Measurements from ENCODE around the gene PRSS2.

Gene PRSS2

DNA sequence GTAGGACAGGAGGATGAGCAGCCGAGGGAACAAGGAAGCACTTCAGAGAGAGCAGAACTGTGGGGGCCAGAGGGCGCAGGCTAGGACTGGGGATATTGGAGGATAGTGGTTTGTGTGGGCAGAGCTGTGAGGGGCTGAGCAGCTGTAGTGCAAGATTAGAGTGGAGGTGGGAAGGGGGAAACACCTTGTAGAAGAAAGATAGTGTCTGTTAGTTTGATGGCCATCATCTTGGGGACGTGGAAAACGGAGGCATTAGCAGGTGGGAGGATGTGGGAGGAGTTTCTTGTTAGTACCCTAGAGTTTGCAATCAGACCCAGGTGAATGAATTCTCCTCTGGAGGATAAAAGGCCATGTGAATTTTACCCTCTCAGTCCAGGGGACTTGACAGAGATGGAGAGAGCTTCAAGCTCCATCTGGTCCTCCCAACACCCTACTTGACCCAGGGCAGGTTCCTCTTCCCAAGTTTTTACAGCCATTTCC lies 34.0 kb downstream of the PRSS2 start:
- DNase-seq: no peak

- DNase-seq: no peak
These were observed 34.7 kb downstream of the PRSS2 start for GRCh38 chr7:142805350-142806021.

GRCh38 chr7:142806022-142806356 lies 35.2 kb downstream of the PRSS2 start:
- DNase-seq: no peak

GRCh38 chr7:142806957-142807356 lies 36.2 kb downstream of the PRSS2 start:
- DNase-seq: no peak

DNA sequence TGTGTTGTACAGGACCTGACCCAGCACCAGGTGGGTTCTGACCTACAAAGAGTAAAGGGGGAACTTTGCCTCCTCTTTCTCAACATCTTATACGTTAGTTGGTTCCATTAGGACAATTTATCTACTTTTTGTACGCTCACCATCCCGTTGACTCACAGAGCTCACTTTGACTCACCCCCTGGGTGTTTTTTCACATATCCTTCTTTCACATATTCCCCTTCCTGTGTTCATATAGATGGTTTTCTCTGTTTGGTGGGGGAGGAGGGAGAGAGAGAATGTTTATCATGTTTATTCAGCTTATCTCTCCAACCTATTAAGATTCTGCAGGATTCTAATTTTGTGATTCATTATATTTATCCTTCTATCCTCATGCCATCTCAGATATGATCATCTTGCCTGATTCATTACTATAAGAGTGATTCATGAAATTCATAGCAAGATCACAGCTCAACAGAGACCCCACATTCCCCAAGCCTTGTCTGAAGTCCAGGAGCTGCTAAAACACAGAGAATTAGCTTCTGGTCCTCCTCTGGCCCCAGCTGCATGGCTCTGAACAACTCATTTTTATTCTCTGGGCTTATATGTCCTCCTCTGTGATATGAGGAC lies 37.2 kb downstream of the PRSS2 start:
- no peak for DNase-seq

- no peak for DNase-seq
These were observed 37.7 kb downstream of the PRSS2 start for GRCh38 chr7:142808461-142808801.

DNA sequence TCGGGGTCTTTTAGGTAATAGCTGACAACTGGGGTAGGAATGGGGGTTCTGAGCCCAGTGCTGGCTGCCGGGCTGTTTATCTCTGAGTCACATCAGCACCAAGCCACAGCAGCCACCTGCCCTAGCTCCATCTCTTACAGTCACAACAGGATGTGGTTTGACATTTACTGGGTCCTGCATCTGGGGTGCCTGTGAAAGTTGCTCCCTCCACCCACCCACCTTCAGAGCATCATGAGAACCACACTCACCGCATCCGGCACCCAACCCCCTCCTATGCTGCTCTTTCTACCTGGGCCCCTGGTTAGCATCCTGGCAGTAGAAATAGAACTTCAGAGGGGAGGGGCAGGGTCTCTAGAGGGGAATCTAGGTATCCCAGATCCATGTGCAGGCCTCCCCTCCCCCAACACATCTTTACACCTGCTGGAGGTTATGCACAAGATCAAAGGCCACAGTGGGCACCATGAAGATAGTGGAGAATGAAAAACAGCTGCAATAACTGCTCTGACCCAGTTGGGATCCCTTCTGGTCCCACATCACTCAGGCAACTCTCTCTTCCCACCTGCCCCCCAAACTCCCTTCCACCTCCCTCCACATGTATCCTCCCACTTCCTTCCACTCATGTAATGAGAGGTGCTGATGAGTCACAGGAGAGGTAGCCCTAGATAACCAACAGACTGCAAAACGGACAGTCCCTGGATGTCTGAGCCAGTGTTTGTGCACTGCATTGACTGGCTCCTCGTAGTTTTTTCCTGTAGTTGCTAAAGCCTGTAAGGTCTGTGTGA lies 38.2 kb downstream of the PRSS2 start:
- no peak for DNase-seq

DNA sequence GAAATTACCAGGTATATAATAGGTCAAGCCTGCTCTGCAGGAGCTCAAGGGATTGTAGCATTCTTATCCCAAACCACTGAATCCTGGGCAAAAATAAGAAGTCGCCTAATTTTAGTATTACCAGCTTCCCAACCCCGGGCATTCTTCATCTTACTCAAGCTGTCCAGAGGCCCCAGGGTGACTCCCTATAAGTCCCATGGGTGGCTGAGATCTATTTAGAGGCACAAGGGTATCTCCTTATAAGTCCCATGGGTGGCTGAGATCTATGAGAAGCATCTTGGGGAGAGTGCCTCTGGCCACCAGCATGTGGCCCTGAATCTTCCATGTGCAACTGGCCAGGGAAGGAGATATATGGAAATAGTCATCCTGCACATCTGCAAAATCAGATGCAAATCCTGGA lies 38.9 kb downstream of the PRSS2 start:
- no peak for DNase-seq

DNA sequence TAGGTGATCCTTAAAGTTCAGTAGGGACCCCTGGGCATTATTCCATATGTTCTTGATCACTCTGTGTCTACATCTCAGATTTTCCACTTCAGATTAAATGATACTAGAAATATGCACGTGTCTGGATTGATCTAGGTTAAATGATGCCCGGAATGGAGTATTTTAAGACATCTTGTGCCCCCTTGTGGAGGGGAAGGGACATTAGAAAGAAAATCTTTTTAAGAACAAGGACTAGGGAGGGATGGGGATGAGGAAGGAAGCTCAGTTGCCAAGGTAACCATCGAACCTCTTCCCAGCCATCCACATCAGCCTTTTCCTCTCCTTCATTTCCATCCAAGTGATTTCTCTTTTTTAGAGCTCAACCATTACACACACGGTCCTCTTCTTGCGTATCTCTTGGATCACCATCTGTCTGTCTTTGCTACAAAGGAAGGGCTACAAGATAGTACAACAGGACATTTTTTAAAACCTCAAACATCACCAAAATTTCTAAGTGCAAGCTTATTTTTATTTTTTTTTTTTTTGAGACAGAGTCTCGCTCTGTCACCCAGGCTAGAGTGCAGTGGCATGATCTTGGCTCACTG lies 40.5 kb downstream of the PRSS2 start:
- peak; percentile 77 for DNase-seq

DNA sequence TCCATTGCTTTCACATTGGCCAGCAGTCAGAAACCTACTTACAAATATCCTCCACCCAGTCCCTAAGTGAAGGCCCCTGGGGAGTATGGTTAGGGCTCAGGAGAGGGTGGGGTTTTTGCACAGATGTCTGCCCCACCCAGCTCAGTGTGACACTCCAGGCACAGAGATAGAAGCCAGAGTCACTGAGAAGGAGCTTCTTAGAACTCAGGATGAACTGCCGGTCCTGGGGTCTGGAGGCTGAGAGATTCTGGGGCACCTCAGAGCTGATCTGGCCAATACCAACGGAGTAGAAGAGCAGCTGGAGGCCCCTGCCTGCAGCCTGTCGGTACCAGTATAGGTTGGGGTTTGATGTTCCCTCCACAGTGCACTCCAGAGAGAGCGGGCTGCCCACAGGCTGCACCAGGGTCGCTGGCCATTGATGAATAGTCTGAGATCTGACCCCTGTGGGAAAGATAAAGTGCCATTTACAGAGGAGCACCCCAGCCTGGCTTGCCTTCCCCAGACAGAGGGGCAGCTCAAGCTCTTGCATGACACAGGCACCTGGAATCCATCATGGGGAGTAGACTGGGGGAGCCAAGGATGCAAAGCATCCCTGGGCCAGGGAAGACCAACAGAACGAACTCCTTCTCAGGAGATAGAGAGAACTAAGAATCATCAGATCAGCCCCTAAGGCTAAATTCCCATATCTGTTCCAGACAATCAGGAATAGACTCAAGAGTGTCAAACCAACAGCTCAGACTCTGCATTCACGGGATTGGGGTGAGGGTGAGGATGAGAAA lies 41.9 kb downstream of the PRSS2 start:
- DNase-seq: no peak

- no peak for DNase-seq
These were observed 42.5 kb downstream of the PRSS2 start for GRCh38 chr7:142813226-142813625.

DNA sequence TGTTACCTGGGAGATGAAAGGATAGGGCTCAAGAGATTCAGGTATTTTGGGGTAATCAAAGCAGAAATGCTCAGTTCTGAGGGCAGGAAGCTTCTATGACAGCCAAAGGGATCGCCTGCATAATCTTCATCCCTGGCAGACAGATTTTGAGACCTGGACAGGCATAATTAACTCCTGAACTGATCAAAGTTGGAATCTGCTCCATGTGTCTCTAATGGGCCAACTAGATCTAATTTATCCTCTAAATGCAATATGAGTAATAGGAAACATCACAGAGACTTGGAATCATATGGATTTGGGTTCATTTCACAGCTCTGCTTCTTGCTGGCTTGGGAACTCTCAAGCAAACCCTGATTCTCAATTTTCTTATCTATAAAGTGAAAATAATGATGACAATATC lies 42.9 kb downstream of the PRSS2 start:
- no peak for DNase-seq

- DNase-seq: no peak
These were observed 43.7 kb downstream of the PRSS2 start for GRCh38 chr7:142814451-142814850.

- no peak for DNase-seq
These were observed 44.4 kb downstream of the PRSS2 start for GRCh38 chr7:142815134-142815533.

- no peak for DNase-seq
These were observed 46.7 kb downstream of the PRSS2 start for GRCh38 chr7:142817506-142817905.

GRCh38 chr7:142819530-142819929 lies 48.8 kb downstream of the PRSS2 start:
- DNase-seq: no peak

- no peak for DNase-seq
These were observed 51.9 kb downstream of the PRSS2 start for GRCh38 chr7:142822714-142823113.
